ENCODE data around the gene ACYP1. TPM values are rescaled to one million over a fixed set of nuclear protein-coding genes. Genes with fewer than 3 reads are reported as not detected.

The ACYP1 gene
- total and polyA plus RNA-seq, 9 of the 15 experiments (the other 6 are each of a cell fraction or from before 2014, with no cell fraction given): 19.9 to 113 (median 52.3) TPM

DNA sequence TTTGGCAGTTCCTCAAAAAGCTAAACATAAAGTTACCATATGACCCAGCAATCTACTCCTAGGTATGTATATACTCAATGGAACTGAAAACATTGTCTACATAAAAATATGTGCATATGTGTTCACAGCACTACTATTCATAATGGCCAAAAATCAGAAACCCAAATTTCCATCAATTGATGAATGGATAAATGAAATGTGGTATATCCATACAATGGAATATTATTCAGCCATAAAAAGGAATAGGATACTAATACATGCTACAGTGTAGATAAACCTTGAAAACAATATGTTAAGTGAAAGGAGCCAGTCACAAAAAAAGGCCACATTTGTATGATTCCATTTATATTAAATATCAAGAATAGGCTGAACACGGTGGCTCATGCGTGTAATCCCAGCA, 3.4 kb downstream of the ACYP1 start:
- no peak for DNase-seq (ENCODE audit: extremely low read depth in 1 of 4, low spot score in 3 of 4)
- Histone ChIP-seq H3K27me3 (ENCODE audit: control insufficient read depth in 2 of 2, insufficient read depth in 2 of 2, low read length in 2 of 2) (no peaks in the 10 kb centered on the region), H3K36me3 (ENCODE audit: control insufficient read depth, insufficient read depth, low read length) (peaks cover 23% of the 10 kb centered on the region; the same call in 2 of the 3 replicates), H3K4me3 (no peak overlapping the region), H3K9me1 (ENCODE audit: control insufficient read depth, insufficient read depth, low read length) (no peaks in the 10 kb centered on the region), H3K9ac (ENCODE audit: insufficient read depth in 1 of 2, low read depth in 2 of 2, low read length in 2 of 2) (no peak overlapping the region), H3K4me2 (ENCODE audit: insufficient read depth, low read length) (no peak overlapping the region), H3K9me3 (replicated peaks; ENCODE audit: control insufficient read depth, insufficient read depth, low read depth, low read length) (no peaks in the 10 kb centered on the region; the same call in 1 of the 2 replicates), H2AFZ (ENCODE audit: low read depth, low read length) (no peak overlapping the region), H4K20me1 (replicated peaks; ENCODE audit: control insufficient read depth, insufficient read depth, low read length) (no peaks in the 10 kb centered on the region), H3K79me2 (ENCODE audit: control insufficient read depth, insufficient read depth, low read length) (peaks cover 36% of the 10 kb centered on the region), H3K27ac (ENCODE audit: extremely low read depth, low read depth, low read length) (no peak overlapping the region), H3K4me1 (replicated peaks in 1 of 2; ENCODE audit: control insufficient read depth in 2 of 2, insufficient read depth in 2 of 2, low read length in 2 of 2) (peaks cover 0 to 6% of the 10 kb centered on the region in 2 experiments; a peak in 3 of 5 replicates)
- POLR2A ChIA-PET: no interaction called here
- no TSS peak for BruUV-seq (replicated peaks)
- in situ Hi-C loops (cut with MboI): no loop called here
- no peak for FAIRE-seq
- ATAC-seq: no peak
- peak; percentile 75 for TF ChIP-seq ZNF146 (CRISPR knock-in tag; IDR thresholded peaks at IDR 0.05; ENCODE audit: unreplicated experiment)
- 0 out of 2 replicates have a peak, but pooled peaks have one; percentile 23 for TF ChIP-seq ADNP (tag; IDR thresholded peaks at IDR 0.05)
- TF ChIP-seq IFI16 (CRISPR knock-in tag; IDR thresholded peaks at IDR 0.05): no peak
- no peak for TF ChIP-seq BCL6 (CRISPR knock-in tag; IDR thresholded peaks at IDR 0.05)
- TF ChIP-seq RBM25 (IDR thresholded peaks at IDR 0.05; ENCODE audit: low read depth, low read length, severe bottlenecking): peak; percentile 80
- intact Hi-C loops (cut with micrococcal nuclease): no loop called here
- WGBS (ENCODE audit: insufficient coverage, low coverage, missing lambda C conversion rate): 100% methylated on average over 2 of the region's 2 CpGs
- CTCF ChIA-PET (ENCODE audit: low intra/inter-chr PET ratio): no interaction called here

DNA sequence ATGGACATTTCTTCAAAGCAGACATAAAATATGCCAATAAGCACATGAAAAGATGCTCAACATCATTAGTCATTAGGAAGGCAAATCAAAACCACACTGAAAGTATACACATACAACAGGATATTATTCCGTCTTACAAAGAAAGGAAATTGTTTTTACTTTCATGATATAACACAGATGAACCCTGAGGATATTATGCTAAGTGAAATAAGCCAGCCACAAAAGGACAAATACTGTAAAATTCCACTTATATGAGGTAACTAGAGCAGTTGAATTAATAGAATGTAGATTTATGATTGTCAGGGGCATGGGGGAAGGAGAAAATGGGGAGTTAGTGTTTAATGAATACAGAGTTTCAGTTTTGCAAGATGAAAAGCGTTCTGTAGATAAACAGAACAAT, 4.2 kb downstream of the ACYP1 start:
- in situ Hi-C loops (cut with MboI) (no loop called here), intact Hi-C loops (cut with micrococcal nuclease) (no loop called here)
- Histone ChIP-seq H3K4me2 (ENCODE audit: insufficient read depth, low read length) (no peak overlapping the region), H3K9me1 (ENCODE audit: control insufficient read depth, insufficient read depth, low read length) (no peaks in the 10 kb centered on the region), H3K36me3 (ENCODE audit: control insufficient read depth, insufficient read depth, low read length) (peaks cover 23% of the 10 kb centered on the region; the same call in 2 of the 3 replicates), H3K27me3 (ENCODE audit: control insufficient read depth in 2 of 2, insufficient read depth in 2 of 2, low read length in 2 of 2) (no peaks in the 10 kb centered on the region), H3K27ac (ENCODE audit: extremely low read depth, low read depth, low read length) (no peak overlapping the region), H2AFZ (ENCODE audit: low read depth, low read length) (no peak overlapping the region), H3K9ac (ENCODE audit: insufficient read depth in 1 of 2, low read depth in 2 of 2, low read length in 2 of 2) (no peak overlapping the region), H4K20me1 (replicated peaks; ENCODE audit: control insufficient read depth, insufficient read depth, low read length) (no peaks in the 10 kb centered on the region), H3K4me1 (replicated peaks in 1 of 2; ENCODE audit: control insufficient read depth in 2 of 2, insufficient read depth in 2 of 2, low read length in 2 of 2) (peaks cover 0 to 6% of the 10 kb centered on the region in 2 experiments; a peak in 3 of 5 replicates), H3K9me3 (replicated peaks; ENCODE audit: control insufficient read depth, insufficient read depth, low read depth, low read length) (no peaks in the 10 kb centered on the region; the same call in 1 of the 2 replicates), H3K4me3 (no peak overlapping the region), H3K79me2 (ENCODE audit: control insufficient read depth, insufficient read depth, low read length) (peaks cover 33% of the 10 kb centered on the region)
- DNase-seq (ENCODE audit: extremely low read depth in 1 of 4, low spot score in 3 of 4): no peak
- no peak for FAIRE-seq
- ChIA-PET POLR2A (no interaction called here), CTCF (ENCODE audit: low intra/inter-chr PET ratio) (no interaction called here)
- no peak for ATAC-seq
- no peak for TF ChIP-seq KDM2B (CRISPR knock-in tag; IDR thresholded peaks at IDR 0.05)
- no TSS peak for BruUV-seq (replicated peaks)
- WGBS (ENCODE audit: insufficient coverage, low coverage, missing lambda C conversion rate): 100% methylated on average over 2 of the region's 2 CpGs
